H1 (cell line): ENCODE data around the gene LRRC2.

Source experiments
- RFX5 ChIP-seq: IDR thresholded peaks from 2 replicates; pipeline ENCODE4 v1.6.1; 2011; ENCODE audit warnings: low read depth, low read length, improper control_type of control experiment, borderline replicate concordance
- TF ChIP-seq, protein P1 (sequence below), 3 experiments: IDR thresholded peaks; 1 replicate in 2 of 3; 2 replicates in 1 of 3; pipeline versions ENCODE4 v1.5.1 to v1.6.1; 2011; ENCODE audit warnings: low read length in 3 of 3, mild to moderate bottlenecking in 3 of 3, inconsistent platforms in 2 of 3, low read depth in 1 of 3, moderate library complexity in 1 of 3; ENCODE audit not compliant: insufficient read depth in 1 of 3; ENCODE audit errors: control extremely low read depth in 1 of 3

DNA sequence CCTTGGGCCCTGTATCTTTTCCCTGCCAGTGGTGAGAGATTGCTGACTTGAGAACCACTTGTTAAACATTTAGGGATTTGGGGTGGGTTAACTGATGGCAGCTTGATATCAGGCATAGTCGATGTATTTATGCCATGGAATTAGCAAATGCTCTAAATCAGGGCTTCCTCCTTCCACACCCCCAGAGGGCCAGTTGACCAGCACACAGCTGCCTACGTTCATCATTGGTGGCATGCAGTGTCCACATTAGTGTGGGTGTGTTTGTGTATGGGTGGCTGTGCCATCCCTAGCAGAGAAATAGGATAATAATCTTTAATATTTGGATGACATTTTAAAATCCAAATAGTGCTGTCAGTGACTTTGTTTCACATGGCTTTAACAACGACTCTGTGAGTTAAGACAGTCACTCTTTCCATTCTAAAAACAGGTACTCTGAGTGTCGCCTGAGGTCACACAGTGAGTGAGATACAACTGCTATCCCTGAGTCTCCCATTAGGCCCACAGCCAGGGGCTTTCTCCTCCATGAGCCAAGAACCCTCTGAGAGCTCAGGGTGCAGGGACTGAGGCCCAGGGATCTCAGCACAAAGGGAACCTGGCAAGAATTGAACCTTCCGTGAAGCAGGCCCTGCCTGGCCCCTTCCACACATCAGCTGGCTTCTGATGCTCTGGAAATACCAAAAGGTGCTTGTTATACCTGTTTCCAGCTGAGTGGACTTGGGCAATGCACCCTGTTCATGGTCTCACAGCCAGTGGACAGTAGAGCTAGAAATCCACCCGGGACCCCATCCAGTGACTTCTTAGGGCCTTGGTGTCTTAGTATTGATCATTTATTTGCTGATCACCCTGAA lies 97.1 kb downstream of the LRRC2 start:
- no peak for TF ChIP-seq RFX5
- TF ChIP-seq, protein P1, sequence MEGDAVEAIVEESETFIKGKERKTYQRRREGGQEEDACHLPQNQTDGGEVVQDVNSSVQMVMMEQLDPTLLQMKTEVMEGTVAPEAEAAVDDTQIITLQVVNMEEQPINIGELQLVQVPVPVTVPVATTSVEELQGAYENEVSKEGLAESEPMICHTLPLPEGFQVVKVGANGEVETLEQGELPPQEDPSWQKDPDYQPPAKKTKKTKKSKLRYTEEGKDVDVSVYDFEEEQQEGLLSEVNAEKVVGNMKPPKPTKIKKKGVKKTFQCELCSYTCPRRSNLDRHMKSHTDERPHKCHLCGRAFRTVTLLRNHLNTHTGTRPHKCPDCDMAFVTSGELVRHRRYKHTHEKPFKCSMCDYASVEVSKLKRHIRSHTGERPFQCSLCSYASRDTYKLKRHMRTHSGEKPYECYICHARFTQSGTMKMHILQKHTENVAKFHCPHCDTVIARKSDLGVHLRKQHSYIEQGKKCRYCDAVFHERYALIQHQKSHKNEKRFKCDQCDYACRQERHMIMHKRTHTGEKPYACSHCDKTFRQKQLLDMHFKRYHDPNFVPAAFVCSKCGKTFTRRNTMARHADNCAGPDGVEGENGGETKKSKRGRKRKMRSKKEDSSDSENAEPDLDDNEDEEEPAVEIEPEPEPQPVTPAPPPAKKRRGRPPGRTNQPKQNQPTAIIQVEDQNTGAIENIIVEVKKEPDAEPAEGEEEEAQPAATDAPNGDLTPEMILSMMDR (IDR thresholded peaks at IDR 0.05; ENCODE audit: control extremely low read depth in 1 of 3, insufficient read depth in 1 of 3, low read depth in 1 of 3, low read length in 3 of 3) = no peak
